ENCODE data around the gene SCLT1.

SCLT1 gene

GRCh38 chr4:128840711-128841318, 252.5 kb downstream of the SCLT1 start:
- TF ChIP-seq YY1 (IDR thresholded peaks at IDR 0.05; ENCODE audit: low read depth) (no peak), CREB1 (IDR thresholded peaks at IDR 0.05; ENCODE audit: low read depth) (no peak), ZBTB7A (IDR thresholded peaks at IDR 0.05; ENCODE audit: low read depth) (no peak)

DNA sequence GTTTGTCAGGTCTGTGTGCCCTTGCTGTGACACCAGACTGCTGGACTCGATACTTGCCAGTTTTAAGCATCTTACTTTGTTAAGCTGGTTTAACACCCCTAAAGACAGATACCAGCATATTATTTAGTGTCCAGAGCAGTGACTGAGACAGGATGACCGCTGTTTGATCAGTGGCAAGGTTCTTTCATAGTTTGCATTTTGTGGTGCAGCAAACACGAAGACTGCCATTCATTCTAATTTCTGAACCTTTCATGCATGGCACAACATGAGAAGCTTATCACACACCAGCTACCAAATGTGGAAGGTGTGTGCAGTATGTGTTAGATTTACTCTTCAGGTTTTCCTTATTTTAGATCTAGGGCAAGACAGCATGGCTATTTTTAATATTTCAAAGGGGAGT, 255.7 kb downstream of the SCLT1 start:
- TF ChIP-seq NFIC (IDR thresholded peaks at IDR 0.05) (no peak), TAF1 (IDR thresholded peaks at IDR 0.05; ENCODE audit: low read depth) (no peak), TCF12 (IDR thresholded peaks at IDR 0.05; ENCODE audit: low read depth) (no peak), CEBPB (IDR thresholded peaks at IDR 0.05) (no peak), YY1 (IDR thresholded peaks at IDR 0.05; ENCODE audit: low read depth) (no peak), EP300 (IDR thresholded peaks at IDR 0.05; ENCODE audit: borderline replicate concordance) (no peak), EGR1 (IDR thresholded peaks at IDR 0.05) (no peak), FOXM1 (IDR thresholded peaks at IDR 0.05; ENCODE audit: borderline replicate concordance, low read depth) (no peak), CREB1 (IDR thresholded peaks at IDR 0.05; ENCODE audit: low read depth) (no peak), RAD21 (IDR thresholded peaks at IDR 0.05; ENCODE audit: low read depth) (no peak), TEAD4 (IDR thresholded peaks at IDR 0.05) (no peak), ZBTB7A (IDR thresholded peaks at IDR 0.05; ENCODE audit: low read depth) (no peak)
- TF ChIP-seq, protein P1, sequence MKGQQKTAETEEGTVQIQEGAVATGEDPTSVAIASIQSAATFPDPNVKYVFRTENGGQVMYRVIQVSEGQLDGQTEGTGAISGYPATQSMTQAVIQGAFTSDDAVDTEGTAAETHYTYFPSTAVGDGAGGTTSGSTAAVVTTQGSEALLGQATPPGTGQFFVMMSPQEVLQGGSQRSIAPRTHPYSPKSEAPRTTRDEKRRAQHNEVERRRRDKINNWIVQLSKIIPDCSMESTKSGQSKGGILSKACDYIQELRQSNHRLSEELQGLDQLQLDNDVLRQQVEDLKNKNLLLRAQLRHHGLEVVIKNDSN (IDR thresholded peaks at IDR 0.05), result no peak
- TF ChIP-seq, protein P2, sequence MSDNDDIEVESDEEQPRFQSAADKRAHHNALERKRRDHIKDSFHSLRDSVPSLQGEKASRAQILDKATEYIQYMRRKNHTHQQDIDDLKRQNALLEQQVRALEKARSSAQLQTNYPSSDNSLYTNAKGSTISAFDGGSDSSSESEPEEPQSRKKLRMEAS (IDR thresholded peaks at IDR 0.05), result no peak
- TF ChIP-seq, protein P3, sequence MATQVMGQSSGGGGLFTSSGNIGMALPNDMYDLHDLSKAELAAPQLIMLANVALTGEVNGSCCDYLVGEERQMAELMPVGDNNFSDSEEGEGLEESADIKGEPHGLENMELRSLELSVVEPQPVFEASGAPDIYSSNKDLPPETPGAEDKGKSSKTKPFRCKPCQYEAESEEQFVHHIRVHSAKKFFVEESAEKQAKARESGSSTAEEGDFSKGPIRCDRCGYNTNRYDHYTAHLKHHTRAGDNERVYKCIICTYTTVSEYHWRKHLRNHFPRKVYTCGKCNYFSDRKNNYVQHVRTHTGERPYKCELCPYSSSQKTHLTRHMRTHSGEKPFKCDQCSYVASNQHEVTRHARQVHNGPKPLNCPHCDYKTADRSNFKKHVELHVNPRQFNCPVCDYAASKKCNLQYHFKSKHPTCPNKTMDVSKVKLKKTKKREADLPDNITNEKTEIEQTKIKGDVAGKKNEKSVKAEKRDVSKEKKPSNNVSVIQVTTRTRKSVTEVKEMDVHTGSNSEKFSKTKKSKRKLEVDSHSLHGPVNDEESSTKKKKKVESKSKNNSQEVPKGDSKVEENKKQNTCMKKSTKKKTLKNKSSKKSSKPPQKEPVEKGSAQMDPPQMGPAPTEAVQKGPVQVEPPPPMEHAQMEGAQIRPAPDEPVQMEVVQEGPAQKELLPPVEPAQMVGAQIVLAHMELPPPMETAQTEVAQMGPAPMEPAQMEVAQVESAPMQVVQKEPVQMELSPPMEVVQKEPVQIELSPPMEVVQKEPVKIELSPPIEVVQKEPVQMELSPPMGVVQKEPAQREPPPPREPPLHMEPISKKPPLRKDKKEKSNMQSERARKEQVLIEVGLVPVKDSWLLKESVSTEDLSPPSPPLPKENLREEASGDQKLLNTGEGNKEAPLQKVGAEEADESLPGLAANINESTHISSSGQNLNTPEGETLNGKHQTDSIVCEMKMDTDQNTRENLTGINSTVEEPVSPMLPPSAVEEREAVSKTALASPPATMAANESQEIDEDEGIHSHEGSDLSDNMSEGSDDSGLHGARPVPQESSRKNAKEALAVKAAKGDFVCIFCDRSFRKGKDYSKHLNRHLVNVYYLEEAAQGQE (IDR thresholded peaks at IDR 0.05; ENCODE audit: low read depth), result no peak

GRCh38 chr4:128837198-128837597, 256.1 kb downstream of the SCLT1 start:
- TF ChIP-seq, protein P2 (IDR thresholded peaks at IDR 0.05), result no peak
- no peak for TF ChIP-seq TAF1 (IDR thresholded peaks at IDR 0.05; ENCODE audit: low read depth)
- TF ChIP-seq EGR1 (IDR thresholded peaks at IDR 0.05), result no peak
- no peak for TF ChIP-seq FOXM1 (IDR thresholded peaks at IDR 0.05; ENCODE audit: borderline replicate concordance, low read depth)
- TF ChIP-seq EP300 (IDR thresholded peaks at IDR 0.05; ENCODE audit: borderline replicate concordance), result no peak
- TF ChIP-seq YY1 (IDR thresholded peaks at IDR 0.05; ENCODE audit: low read depth), result no peak
- TF ChIP-seq, protein P3 (IDR thresholded peaks at IDR 0.05; ENCODE audit: low read depth), result no peak
- no peak for TF ChIP-seq RAD21 (IDR thresholded peaks at IDR 0.05; ENCODE audit: low read depth)
- TF ChIP-seq NFIC (IDR thresholded peaks at IDR 0.05), result no peak

GRCh38 chr4:128835498-128836222, 257.7 kb downstream of the SCLT1 start:
- TF ChIP-seq CEBPB (IDR thresholded peaks at IDR 0.05) (no peak), ZBTB7A (IDR thresholded peaks at IDR 0.05; ENCODE audit: low read depth) (no peak), NFIC (IDR thresholded peaks at IDR 0.05) (no peak), TEAD4 (IDR thresholded peaks at IDR 0.05) (no peak), FOXM1 (IDR thresholded peaks at IDR 0.05; ENCODE audit: borderline replicate concordance, low read depth) (no peak), TCF12 (IDR thresholded peaks at IDR 0.05; ENCODE audit: low read depth) (no peak), EP300 (IDR thresholded peaks at IDR 0.05; ENCODE audit: borderline replicate concordance) (no peak), RAD21 (IDR thresholded peaks at IDR 0.05; ENCODE audit: low read depth) (no peak), YY1 (IDR thresholded peaks at IDR 0.05; ENCODE audit: low read depth) (no peak), CREB1 (IDR thresholded peaks at IDR 0.05; ENCODE audit: low read depth) (no peak), TAF1 (IDR thresholded peaks at IDR 0.05; ENCODE audit: low read depth) (no peak), EGR1 (IDR thresholded peaks at IDR 0.05) (no peak)
- TF ChIP-seq, protein P1 (IDR thresholded peaks at IDR 0.05), result no peak
- TF ChIP-seq, protein P2 (IDR thresholded peaks at IDR 0.05), result no peak
- TF ChIP-seq, protein P3 (IDR thresholded peaks at IDR 0.05; ENCODE audit: low read depth), result no peak

Data from Ishikawa (cell line).